Inferior parietal cortex (tissue), 1 donor: ENCODE measurements around the gene KMT5C.

ENCODE experiments used
- DNase-seq: peaks from one replicate; pipeline ENCODE4 v3.0.0-alpha.2; 2016; ENCODE audit errors: extremely low spot score

Gene KMT5C

DNA sequence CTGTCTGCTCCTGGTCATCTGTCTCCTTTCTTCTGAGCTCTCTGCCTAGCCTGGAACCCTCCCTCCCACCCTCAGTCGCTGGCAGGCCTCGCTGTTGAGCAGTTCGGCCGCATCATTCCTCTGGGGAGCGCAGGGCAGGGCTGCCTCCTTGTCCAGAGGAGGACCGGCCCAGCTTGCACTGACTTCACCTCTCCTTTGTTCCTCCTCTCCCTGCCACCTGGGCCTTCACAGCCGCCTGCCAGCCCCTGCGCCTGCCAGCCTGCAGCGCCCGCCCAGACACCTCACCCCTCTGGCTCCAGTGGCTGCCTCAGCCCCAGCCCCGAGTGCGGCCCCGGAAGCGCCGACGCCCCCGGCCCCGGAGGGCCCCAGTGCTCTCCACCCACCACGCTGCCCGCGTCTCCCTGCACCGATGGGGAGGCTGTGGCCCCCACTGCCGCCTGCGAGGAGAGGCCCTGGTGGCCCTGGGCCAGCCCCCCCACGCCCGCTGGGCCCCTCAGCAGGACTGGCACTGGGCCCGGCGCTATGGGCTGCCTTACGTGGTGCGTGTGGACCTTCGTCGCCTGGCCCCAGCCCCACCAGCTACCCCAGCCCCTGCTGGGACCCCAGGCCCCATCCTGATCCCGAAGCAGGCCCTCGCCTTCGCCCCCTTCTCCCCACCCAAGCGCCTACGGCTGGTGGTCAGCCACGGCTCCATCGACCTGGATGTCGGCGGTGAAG lies 7.2 kb downstream of the KMT5C start:
- DNase-seq, result no peak

GRCh38 chr19:55347442-55348009 lies 7.8 kb downstream of the KMT5C start:
- no peak for DNase-seq

DNA sequence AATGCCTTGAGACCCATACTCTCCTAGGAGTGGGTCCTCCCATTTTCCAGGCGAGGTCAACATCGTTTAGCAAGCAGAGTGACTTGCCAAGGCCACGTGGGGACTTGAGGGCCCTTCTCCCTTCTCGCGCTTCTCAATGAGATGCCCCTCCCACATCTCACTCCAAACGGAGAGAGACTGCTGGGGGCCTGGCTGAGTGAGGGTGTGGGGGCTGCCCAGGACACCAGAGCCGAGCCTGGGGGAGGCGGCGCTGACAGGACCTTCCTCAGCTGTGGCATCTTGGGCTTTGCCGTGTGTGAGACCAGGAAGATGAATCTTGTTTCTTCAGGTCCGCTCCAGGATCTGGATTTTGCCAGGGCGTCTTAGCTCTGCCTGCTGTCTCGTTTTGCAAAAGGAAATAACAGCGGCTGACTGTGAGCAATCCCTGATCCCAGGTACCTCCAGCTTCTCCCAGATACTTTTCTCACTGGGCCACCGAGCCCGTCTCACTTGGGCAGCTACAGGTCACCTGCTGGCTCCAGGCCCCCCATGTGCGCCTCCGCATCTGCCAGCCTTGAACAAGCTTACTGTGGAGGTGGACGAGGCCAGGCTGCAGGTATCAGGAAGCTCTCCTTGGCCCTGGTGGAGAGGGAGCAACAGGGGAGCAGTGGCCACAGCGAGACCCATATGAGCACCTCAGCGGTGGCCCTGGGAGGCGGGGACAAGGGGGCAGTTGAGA lies 8.8 kb downstream of the KMT5C start:
- no peak for DNase-seq

DNA sequence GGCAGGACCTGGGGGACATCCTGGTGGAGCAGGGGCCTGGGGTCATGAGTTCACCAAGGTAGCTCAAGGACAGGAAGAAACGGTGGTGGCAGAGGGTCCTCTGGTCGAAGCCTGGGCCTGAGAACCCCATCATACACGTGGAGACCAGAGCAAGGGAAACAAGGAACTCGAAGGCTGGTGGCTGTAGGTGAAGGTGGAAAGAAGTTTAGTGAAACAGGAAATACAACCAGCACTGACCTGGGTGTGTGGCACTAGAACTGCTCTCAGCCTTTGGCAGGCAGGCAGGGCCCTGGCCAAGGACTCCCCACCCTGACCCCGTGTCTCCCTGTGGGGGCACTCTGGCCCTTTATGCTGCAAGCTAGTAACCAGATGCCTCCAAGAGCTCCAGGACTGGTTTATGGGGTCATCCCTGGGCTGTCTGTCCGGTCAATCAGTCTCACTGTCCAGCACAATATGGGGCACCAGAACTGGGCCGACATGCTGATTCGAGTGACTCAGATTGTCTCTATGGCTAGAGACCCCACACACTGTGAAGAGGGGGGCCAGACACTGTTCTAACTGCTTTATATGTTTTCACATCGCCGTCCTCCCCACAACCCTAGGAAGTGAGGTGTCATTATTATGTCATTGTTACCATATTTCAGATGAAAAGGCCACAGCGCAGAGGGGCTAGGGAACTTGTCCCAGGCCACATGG lies 11.1 kb downstream of the KMT5C start:
- no peak for DNase-seq

DNA sequence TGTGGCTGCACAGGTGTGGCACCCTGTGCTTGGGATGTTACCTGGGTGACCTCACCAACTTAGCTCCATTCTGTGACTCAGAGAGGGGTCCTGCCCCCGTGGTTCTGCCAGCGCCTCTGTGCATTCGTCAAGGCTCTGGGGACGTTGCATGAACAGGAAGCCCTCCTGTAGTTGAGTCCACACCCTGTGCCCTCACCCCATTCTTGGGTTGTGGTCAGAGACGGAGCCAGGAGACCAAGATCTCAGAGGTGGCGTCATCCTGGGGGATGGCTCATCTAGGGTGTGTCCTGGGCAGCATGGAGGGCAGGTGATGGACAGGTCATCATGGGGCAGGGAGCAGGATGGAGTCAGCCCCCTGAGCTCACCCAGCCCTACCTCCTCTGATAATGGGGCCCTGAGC lies 12.4 kb downstream of the KMT5C start:
- DNase-seq, result no peak

DNA sequence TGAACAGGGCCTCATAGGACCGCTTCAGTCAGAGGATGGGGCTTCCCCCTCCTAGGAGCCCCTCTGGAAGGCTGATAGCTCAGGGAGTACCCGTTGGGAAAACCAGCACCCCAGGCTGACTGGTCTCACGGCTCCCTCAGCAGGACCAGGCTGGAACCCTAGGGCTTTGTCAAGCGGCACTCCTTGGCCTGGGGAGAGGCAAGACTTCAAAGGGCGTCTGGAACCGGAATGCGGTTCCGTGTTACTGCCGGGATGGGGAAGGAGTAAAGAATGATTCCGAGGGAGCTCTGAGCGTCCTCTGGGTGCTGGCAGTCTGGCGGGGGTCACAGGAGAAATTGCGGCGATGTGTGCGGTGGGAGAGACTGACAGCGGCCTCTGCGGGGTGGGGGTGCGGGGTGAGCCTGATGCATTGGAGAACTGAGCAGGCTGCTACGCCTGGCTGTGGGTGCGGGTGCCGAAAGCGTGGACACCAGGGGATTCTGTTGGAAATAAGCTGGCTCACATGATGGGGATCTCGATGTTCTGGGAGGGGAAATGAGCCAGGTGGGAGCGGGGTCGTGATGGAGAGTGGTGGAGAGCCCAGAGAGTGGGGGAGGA lies 13.0 kb downstream of the KMT5C start:
- DNase-seq, result no peak

GRCh38 chr19:55353356-55353802 lies 13.7 kb downstream of the KMT5C start:
- no peak for DNase-seq

- no peak for DNase-seq
Measured at GRCh38 chr19:55353803-55354697, 14.4 kb downstream of the KMT5C start.

DNA sequence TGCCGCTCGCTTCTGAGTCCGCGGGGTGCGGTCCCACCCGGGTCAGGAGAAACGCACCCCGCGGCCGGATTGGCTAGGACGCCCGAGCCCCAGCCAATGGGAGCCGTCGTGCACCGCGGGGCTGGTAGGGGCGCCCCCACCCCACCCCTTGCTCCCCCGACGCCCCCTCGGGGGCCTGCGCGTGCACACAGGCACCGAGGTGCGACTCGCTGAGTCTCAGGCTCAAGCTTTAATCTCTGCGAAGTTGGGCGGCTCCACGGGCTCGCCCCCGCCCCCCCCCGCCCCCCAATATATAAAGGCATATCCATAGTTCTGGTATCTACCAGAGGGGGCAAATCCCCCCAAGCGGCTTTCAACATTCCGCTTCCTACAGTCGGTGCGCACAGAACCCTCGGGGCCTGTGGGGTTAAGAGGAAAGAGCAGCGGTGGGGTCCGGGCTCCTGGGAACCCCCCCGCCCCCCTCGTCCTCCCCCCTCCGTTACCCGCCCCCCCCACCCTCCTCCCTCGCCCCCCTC lies 15.1 kb downstream of the KMT5C start, which contains the start of gene COX6B2:
COX6B2 (minus strand) TSS at position 22 of the 515 bp plus-strand sequence. CDS start 198 bp downstream, outside the sequence.
- no peak for DNase-seq

- no peak for DNase-seq
Measured at GRCh38 chr19:55355213-55355821, 15.6 kb downstream of the KMT5C start.

DNA sequence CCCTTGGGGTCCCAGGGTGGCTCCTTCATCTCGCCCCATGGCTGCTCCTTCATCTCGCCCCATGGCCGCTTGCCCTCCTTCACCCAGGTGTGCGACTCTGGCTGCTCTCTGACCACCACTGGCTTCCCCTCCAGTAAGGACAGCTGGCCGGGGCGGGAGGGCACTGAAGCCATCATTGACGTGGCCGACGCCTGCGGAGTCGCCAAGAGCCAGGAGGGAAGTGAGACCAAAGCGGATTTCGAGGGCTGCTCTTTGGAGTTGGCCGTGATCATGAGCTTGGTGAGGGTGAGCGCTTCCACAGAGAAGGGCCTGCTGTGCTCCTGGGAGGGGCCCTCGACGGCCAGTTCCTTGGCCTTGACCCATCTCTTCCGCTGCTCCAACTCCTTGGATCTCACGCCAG lies 18.8 kb downstream of the KMT5C start:
- no peak for DNase-seq

DNA sequence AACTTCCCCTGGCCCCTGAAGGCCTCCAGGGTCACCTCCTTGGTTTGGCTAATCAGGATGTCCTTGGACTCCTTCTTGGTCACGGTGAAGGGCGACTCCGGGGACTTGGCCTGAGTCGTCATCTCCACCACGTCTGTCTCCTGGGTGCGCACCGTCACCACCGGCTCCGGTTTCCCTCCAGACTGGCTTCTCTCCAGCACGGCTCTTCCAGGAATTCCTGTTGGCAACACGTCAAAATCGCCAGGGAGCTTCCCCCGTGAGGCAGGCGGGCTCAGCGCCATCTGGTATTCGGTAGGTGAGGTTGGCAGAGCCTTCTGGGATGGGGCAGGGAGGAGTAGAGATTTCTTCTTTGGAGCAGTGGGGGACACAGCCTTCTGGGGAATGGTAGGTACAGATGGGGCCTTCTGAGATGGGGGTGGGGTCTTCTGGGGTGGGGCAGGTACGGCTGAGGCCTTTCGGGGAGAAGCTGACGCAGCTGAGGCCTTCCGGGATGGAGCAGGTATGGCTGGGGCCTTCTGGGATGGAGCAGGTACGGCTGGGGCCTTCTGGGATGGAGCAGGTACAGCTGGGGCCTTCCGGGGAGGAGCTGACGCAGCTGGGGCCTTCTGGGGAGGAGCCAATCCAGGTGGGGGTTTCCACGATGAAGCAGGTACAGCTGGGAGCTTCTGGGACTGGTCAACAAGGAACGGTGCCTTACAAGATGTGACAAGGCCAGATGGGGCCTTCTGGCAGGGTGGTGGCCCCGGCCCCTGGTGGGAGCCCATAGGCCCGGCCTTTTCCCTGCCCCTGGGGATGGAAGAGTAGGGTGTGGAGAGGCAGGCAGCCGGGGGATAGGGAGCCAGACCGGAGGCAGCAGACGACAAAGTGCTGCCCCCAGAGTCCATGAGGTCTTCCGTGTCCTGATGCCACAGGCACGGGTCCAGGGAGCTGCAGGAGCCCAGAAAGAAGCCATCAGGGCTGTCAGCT lies 19.6 kb downstream of the KMT5C start:
- no peak for DNase-seq

- no peak for DNase-seq
Measured at GRCh38 chr19:55360902-55361301, 21.2 kb downstream of the KMT5C start.

DNA sequence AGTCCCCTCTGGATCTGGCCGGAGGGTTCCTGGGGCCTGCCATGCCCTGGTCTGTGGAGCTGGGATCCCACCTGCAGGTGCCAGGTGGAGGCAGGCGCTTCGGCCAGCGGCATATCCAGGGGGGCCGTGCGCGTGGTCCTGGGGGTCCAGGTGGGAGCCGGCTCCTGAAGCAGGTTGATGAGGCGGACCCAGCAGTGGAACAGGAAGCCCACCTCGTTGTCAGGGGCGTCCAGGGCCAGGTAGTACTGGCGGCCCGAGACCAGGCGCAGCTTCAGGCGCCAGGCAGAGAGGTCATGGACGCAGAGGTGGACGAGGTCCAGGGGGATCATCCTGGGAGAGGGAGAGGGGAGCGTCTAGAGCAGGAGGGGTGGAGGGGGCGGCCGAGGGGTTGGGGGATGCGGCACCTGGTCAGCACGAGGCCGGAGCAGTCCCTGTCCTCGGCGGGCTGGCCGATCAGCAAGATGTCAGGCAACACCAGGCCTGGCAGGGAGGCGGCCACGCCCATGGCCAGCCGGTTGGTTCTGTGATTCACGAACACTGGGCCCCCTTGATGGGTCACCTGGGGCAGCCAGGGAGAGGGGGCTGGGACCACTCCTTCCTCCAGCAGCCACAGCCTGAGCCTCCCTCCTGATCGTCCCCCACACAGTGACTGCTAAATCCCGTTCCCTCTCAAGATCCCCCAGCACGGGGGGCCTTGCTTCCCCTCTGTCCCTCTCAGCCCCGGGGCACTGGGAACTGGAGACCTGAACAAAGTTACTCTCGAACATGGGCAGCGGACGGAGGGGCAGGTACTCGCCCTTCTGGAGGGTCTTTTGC lies 22.7 kb downstream of the KMT5C start:
- no peak for DNase-seq

- DNase-seq, result no peak
Measured at GRCh38 chr19:55362990-55363716, 23.5 kb downstream of the KMT5C start, which contains the start of gene GARIN5B. Gene GARIN5B (minus strand): TSS chr19:55363260. CDS start chr19:55363066, 194 bp downstream.

DNA sequence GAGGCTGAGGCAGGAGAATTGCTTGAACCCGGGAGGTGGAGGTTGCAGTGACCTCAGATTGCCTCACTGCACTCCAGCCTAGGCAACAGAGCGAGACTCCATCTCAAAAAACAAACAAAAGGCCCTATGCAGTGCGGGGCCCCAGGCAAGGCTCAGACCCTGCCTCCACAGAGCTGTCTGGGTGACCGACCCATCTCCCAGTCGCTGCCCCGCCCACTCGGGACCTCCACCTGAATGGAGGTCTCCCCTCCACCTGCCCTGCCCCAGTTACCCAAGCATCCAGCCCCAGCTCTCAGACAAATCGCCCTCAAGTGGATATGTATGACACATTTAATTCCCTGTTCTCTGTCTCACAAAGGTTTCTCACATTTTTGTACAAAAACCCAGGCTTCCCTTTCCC lies 25.6 kb downstream of the KMT5C start:
- no peak for DNase-seq

DNA sequence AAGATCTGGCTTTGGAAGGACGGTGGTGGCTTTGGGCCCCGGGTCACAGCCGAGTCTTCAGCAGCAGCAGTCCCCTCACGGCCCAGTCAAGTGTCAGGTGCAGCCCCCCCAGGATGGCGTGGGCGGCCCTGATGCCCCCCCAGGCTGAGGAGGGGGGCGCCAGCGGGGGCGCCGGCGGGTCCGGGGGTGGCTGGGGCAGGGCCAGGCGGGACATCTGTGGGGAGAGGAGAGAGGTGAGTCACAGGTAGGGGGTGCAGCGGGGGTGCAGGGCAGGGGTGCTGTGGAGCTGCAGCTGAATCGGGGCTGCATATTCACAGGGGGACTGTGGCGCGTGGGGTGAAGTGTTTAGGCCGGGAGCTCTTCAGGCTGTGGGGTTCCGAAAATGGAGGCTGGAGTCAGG lies 26.3 kb downstream of the KMT5C start:
- DNase-seq, result no peak
